ENCODE data around the gene MARVELD1.

- TF ChIP-seq CTCF (IDR thresholded peaks at IDR 0.05) (no peak), POLR2A (IDR thresholded peaks at IDR 0.05) (no peak), EP300 (IDR thresholded peaks at IDR 0.05) (no peak)
Observed at GRCh38 chr10:97738616-97739015, 25.1 kb downstream of the MARVELD1 start.

Measured in ovary (tissue), 3 donors.